Neural progenitor cell (in vitro differentiated cells): ENCODE data around the gene GALNT3.

Source experiments
- CTCF ChIP-seq: fragments of 200-600 bp; sonication (generic); IDR thresholded peaks from 2 replicates; pipeline ENCODE4 v1.5.1; 2017; ENCODE audit warnings: antibody characterized with exemption, mild to moderate bottlenecking
- EZH2 ChIP-seq: fragments of 200-600 bp; sonication (generic); IDR thresholded peaks from 2 replicates; pipeline ENCODE4 v1.6.1; 2017; ENCODE audit warnings: antibody characterized with exemption, mild to moderate bottlenecking, moderate library complexity
- EZH2phosphoT487 ChIP-seq: fragments of 200-600 bp; sonication (generic); IDR thresholded peaks from 2 replicates; pipeline ENCODE4 v1.6.1; 2017; ENCODE audit warnings: antibody characterized with exemption

- TF ChIP-seq CTCF (no peak), EZH2 (no peak), EZH2phosphoT487 (no peak)
Measured at GRCh38 chr2:165720511-165720910, 73.5 kb downstream of the GALNT3 start.
